Measurements from ENCODE around the gene KIAA0513.

KIAA0513 gene

GRCh38 chr16:85077039-85077438, 49.4 kb downstream of the KIAA0513 start:
- DNase-seq = no peak

GRCh38 chr16:85077576-85078125, 50.1 kb downstream of the KIAA0513 start:
- no peak for DNase-seq

- DNase-seq = no peak
Measured at GRCh38 chr16:85078226-85078625, 50.6 kb downstream of the KIAA0513 start.

- no peak for DNase-seq
Measured at GRCh38 chr16:85078952-85079351, 51.4 kb downstream of the KIAA0513 start.

GRCh38 chr16:85079785-85080570, 52.4 kb downstream of the KIAA0513 start:
- no peak for DNase-seq

GRCh38 chr16:85081038-85081437, 53.4 kb downstream of the KIAA0513 start:
- DNase-seq = no peak

GRCh38 chr16:85081765-85082164, 54.2 kb downstream of the KIAA0513 start:
- DNase-seq = no peak

- no peak for DNase-seq
Measured at GRCh38 chr16:85082173-85083050, 54.8 kb downstream of the KIAA0513 start.

- DNase-seq = no peak
Measured at GRCh38 chr16:85083051-85083639, 55.5 kb downstream of the KIAA0513 start.

- no peak for DNase-seq
Measured at GRCh38 chr16:85084841-85085510, 57.4 kb downstream of the KIAA0513 start.

- DNase-seq = no peak
Measured at GRCh38 chr16:85085721-85086120, 58.1 kb downstream of the KIAA0513 start.

GRCh38 chr16:85086347-85087291, 59.0 kb downstream of the KIAA0513 start:
- DNase-seq = peak; percentile 3

- no peak for DNase-seq
Measured at GRCh38 chr16:85087899-85088569, 60.4 kb downstream of the KIAA0513 start.

GRCh38 chr16:85088570-85089199, 61.1 kb downstream of the KIAA0513 start:
- no peak for DNase-seq

- DNase-seq = no peak
Measured at GRCh38 chr16:85089525-85089924, 61.9 kb downstream of the KIAA0513 start.

GRCh38 chr16:85090181-85090580, 62.6 kb downstream of the KIAA0513 start:
- no peak for DNase-seq

- no peak for DNase-seq
Measured at GRCh38 chr16:85090873-85091521, 63.4 kb downstream of the KIAA0513 start.

- no peak for DNase-seq
Measured at GRCh38 chr16:85091522-85091910, 63.9 kb downstream of the KIAA0513 start.

- no peak for DNase-seq
Measured at GRCh38 chr16:85092309-85092708, 64.7 kb downstream of the KIAA0513 start.

GRCh38 chr16:85092851-85093250, 65.3 kb downstream of the KIAA0513 start:
- no peak for DNase-seq
